Measurements from ENCODE around the gene SLC12A8. TPM values are rescaled to one million over a fixed set of nuclear protein-coding genes. Genes with fewer than 3 reads are reported as not detected.
A peak's percentile ranks its signal among the peaks of the same experiment; 100 is the strongest.

SLC12A8 gene
- total RNA-seq, 1 donor from 2014 or later, result 0.58 TPM

DNA sequence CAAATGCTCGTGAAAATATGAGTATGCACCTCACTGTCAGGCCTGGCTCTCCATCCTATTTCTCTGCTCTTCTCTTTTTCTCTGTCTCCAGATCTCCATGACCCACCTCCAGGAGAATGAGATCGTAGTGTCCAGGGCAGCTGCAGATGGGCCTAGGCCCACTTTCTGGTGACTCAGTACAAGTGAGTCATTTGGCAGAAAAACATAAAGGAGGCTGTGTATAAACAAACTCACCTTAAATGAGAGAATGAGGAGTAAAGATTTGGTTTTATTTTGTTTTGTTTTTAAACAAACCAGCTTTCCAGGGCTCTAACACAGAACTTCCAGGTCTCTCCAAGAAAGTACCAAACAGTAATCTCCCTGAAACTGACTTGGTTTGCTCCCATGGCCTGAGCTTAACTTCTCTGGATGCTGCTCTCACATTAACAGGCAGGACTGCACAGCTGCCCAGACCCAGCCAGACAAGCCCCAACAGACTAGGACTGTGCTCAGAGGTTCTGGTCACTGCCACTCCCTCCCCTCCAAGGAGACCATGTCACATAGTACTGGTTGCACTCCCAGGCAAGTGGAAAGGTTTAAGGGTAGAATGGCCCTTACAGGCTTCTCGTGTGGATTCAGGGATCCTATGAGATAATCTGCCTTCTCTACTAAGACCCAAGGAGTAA is 155.2 kb downstream of the SLC12A8 start:
- ATAC-seq (ENCODE audit: low read depth) (no peak), DNase-seq (no peak)
- Mint-ChIP-seq H3K4me3 (no peak overlapping the region), H3K36me3 (ENCODE audit: low read depth) (peaks cover 2% of the 10 kb centered on the region), H3K27me3 (peaks cover 10% of the 10 kb centered on the region), H3K9me3 (no peaks in the 10 kb centered on the region), H3K27ac (peak overlapping the region; percentile 36), H3K4me1 (peaks cover 28% of the 10 kb centered on the region)
- TF ChIP-seq, protein P1, sequence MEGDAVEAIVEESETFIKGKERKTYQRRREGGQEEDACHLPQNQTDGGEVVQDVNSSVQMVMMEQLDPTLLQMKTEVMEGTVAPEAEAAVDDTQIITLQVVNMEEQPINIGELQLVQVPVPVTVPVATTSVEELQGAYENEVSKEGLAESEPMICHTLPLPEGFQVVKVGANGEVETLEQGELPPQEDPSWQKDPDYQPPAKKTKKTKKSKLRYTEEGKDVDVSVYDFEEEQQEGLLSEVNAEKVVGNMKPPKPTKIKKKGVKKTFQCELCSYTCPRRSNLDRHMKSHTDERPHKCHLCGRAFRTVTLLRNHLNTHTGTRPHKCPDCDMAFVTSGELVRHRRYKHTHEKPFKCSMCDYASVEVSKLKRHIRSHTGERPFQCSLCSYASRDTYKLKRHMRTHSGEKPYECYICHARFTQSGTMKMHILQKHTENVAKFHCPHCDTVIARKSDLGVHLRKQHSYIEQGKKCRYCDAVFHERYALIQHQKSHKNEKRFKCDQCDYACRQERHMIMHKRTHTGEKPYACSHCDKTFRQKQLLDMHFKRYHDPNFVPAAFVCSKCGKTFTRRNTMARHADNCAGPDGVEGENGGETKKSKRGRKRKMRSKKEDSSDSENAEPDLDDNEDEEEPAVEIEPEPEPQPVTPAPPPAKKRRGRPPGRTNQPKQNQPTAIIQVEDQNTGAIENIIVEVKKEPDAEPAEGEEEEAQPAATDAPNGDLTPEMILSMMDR (IDR thresholded peaks at IDR 0.05), result no peak
- POLR2A ChIA-PET, result no interaction called here
- CTCF ChIA-PET, result no interaction called here
- intact Hi-C loops (cut with micrococcal nuclease), result loop anchor here (2.0 to 10.0 kb wide), 4 partner anchors 50 to 1473 kb away; partner anchors contain the start of genes HACD2 and SLC12A8

DNA sequence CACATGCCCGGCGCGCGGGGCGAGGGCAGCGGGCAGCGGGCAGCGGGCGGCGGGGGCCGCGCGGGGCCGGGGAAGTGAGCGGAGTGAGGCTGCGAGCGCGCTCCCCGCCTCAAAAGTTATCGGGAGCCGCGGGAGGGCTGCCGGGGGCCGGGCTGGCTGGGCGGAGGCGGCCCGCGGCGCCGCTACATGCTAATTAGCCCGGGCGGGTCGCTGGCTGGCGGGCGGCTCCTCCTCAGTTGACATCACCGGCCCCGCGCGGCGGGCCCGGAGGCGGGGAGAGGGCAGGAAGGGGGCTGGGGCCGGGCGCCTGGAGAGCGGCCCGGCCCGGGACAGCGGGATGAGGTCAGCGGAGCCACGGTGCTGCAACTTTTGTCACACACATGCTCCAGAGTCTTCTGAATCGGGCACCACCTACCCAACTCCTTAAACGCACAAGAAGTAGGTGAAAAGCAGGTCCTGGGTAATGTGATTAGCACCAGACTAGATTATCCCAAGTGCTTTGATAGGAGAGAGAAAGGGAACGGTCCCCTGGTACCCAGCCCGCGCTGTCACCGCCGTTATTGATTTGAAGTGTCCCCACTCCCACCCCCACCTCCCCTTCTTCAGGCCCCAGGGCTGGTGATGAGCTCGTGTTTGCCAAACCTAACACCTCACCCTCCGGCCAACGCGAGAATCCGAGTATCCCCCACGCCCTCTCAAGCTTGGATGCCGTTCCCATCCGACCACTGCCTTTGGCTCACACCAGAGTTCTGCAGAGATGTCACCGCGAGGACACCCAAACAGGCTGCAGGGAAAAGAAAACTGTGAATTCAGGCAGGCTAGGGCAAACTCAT is 156.4 kb downstream of the SLC12A8 start, which contains the start of gene HEG1:
Gene HEG1 (minus strand): TSS at position 85 of the 833 bp plus-strand sequence. CDS start 107 bp downstream, outside the sequence.
- Mint-ChIP-seq H3K36me3 (ENCODE audit: low read depth) (peaks cover 2% of the 10 kb centered on the region), H3K4me1 (peaks cover 39% of the 10 kb centered on the region)
- POLR2A ChIA-PET, result no interaction called here

DNA sequence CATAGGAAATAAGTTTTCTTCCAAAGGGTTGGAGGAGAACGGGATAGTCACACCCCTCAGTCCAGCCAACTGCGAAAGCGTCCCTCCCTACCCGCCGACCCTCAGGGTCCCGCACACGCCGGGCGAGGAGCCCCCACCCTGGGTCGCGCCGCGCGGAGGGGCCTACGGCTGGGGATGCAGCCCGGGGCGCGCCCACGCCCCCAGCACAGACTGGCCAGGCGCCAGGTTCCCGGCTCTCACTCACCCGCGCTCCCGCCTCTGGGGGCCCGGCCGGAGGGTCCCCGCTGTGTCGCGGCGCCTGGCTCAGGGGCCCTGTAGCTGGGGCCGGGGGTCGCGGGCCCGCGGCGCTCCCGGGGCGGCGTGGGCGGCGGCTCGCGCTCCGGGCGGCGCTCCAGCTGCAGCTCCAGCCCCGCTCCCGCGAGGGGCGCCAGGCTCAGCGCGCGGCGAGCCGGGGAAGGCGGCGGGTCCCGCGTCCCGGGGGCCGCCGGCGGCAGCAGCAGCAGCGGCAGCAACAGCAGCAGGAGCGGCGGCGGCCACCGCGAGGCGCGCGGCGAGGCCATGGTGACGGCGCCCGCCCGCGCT is 157.1 kb downstream of the SLC12A8 start:
- TF ChIP-seq, protein P1 (IDR thresholded peaks at IDR 0.05), result no peak
- ATAC-seq (ENCODE audit: low read depth), result peak; percentile 29
- ChIA-PET POLR2A (no interaction called here), CTCF (no interaction called here)
- DNase-seq, result peak; percentile 28
- Mint-ChIP-seq H3K9me3 (no peaks in the 10 kb centered on the region), H3K36me3 (ENCODE audit: low read depth) (peaks cover 2% of the 10 kb centered on the region), H3K4me3 (peak overlapping the region; percentile 86), H3K27me3 (no peaks in the 10 kb centered on the region), H3K4me1 (peaks cover 39% of the 10 kb centered on the region), H3K27ac (peak overlapping the region; percentile 68)
- intact Hi-C loops (cut with micrococcal nuclease), result loop anchor here (2.0 to 10.0 kb wide), 4 partner anchors 19 to 1471 kb away; partner anchors contain the start of genes HACD2 and SLC12A8

More for the DNA sequence above, 156.4 kb downstream of the SLC12A8 start, which contains the start of gene HEG1:
- peak; percentile 66 for DNase-seq
- H3K4me3 Mint-ChIP-seq, result peak within 1 kb of the TSS; percentile 86
- CTCF ChIA-PET, result no interaction called here
- TF ChIP-seq, protein P1 (IDR thresholded peaks at IDR 0.05), result no peak
- peak within 1 kb of the TSS; percentile 68 for H3K27ac Mint-ChIP-seq
- peaks cover 6% of the 10 kb centered on the region for H3K27me3 Mint-ChIP-seq
- no peaks in the 10 kb centered on the region for H3K9me3 Mint-ChIP-seq
- intact Hi-C loops (cut with micrococcal nuclease), result loop anchor here (1.0 to 10.0 kb wide), 6 partner anchors 13 to 1471 kb away; partner anchors contain the start of genes HACD2 and SLC12A8
- ATAC-seq (ENCODE audit: low read depth), result peak; percentile 78

DNA sequence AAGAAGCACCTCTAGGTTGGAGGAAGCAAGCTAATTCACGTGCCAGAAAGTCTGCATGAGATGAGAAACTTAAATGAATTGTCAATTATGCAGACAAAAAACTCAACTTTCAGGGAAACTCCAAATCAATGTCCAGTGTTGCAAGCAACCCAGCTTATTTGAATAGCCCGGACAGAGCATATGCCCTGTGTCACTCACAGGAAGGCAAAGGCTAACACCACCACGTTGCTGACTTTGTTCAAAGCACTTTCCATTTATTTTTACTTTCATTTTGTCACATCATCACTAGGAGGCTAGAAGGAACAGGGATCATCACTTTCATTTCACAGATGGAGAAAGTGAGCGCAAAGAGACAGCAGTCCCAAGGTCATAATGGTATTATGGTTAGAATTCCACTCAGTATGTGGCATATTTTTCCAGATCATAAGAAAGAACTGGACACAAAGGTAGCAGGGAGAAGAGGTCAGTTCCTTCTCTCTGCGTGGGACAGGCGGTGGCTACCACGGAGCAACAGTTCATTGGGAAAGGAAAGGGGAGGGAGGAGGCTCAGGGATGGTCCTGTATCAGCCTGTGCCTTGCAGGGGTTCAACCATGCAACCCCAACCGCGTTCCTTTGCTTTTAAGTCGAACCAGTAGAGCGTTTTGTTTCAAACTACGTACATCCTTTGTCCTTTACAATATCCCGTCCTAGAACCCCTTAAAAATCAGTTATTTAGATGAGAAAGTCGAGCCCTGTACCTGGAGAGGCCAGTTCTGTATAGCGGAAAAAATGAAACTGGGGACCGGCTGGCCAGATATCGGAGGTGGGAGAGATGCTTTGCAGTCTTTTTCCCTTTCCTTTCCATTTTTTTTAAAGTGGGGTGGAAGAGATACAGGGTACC is 157.9 kb downstream of the SLC12A8 start:
- POLR2A ChIA-PET, result interaction anchor here (1.0 kb wide), 1 partner anchor 320 kb away, joined by 3 read pairs; the partner anchor contains the start of gene ZNF148
- DNase-seq (no peak), ATAC-seq (ENCODE audit: low read depth) (no peak)
- CTCF ChIA-PET, result no interaction called here
- Mint-ChIP-seq H3K4me3 (peak overlapping the region; percentile 86), H3K27me3 (no peaks in the 10 kb centered on the region), H3K36me3 (ENCODE audit: low read depth) (peaks cover 4% of the 10 kb centered on the region), H3K27ac (peak overlapping the region; percentile 68), H3K9me3 (no peaks in the 10 kb centered on the region), H3K4me1 (peaks cover 39% of the 10 kb centered on the region)
- TF ChIP-seq, protein P1 (IDR thresholded peaks at IDR 0.05), result no peak
- intact Hi-C loops (cut with micrococcal nuclease), result loop anchor here (2.0 to 10.0 kb wide), 5 partner anchors 18 to 1470 kb away; partner anchors contain the start of genes HACD2 and SLC12A8
